NCI-H1930 (cell line): Measurements from ENCODE around the gene RNU1-3.
"Not testable (repeated sequence)": the region's sequence is repeated elsewhere in the genome, so short reads cannot be mapped to it uniquely, and the experiment has no call there.

Experiments used
- DNase-seq, 2 experiments: peaks; one replicate each; lab custom pipeline; 2025; lab: John Stamatoyannopoulos, UW

RNU1-3 gene

GRCh38 chr1:16636551-16637195 lies 30.1 kb downstream of the RNU1-3 start:
- DNase-seq = not testable (repeated sequence)

- DNase-seq = not testable (repeated sequence)
Measured at GRCh38 chr1:16635959-16636358, 30.8 kb downstream of the RNU1-3 start.

GRCh38 chr1:16633540-16634282 lies 33.0 kb downstream of the RNU1-3 start:
- not testable (repeated sequence) for DNase-seq

GRCh38 chr1:16632044-16632850 lies 34.5 kb downstream of the RNU1-3 start:
- not testable (repeated sequence) for DNase-seq

GRCh38 chr1:16631248-16632043 lies 35.3 kb downstream of the RNU1-3 start:
- DNase-seq = no peak

- no peak for DNase-seq
Measured at GRCh38 chr1:16630661-16631247, 36.0 kb downstream of the RNU1-3 start.

GRCh38 chr1:16629916-16630530 lies 36.7 kb downstream of the RNU1-3 start:
- DNase-seq = not testable (repeated sequence)

- no peak for DNase-seq
Measured at GRCh38 chr1:16628361-16629111, 38.2 kb downstream of the RNU1-3 start.

- DNase-seq = not testable (repeated sequence)
Measured at GRCh38 chr1:16626409-16626983, 40.3 kb downstream of the RNU1-3 start.

- no peak for DNase-seq
Measured at GRCh38 chr1:16625497-16626408, 41.0 kb downstream of the RNU1-3 start.

GRCh38 chr1:16623812-16624719 lies 42.7 kb downstream of the RNU1-3 start:
- not testable (repeated sequence) for DNase-seq

- not testable (repeated sequence) for DNase-seq
Measured at GRCh38 chr1:16623337-16623736, 43.4 kb downstream of the RNU1-3 start.

GRCh38 chr1:16621681-16622315 lies 45.0 kb downstream of the RNU1-3 start:
- DNase-seq = not testable (repeated sequence)

GRCh38 chr1:16621300-16621658 lies 45.5 kb downstream of the RNU1-3 start:
- no peak for DNase-seq

GRCh38 chr1:16619803-16620501 lies 46.8 kb downstream of the RNU1-3 start:
- not testable (repeated sequence) for DNase-seq

- DNase-seq = no peak
Measured at GRCh38 chr1:16618719-16619118, 48.0 kb downstream of the RNU1-3 start.
